GM21447 (cell line): ENCODE data around the gene EPS15.
"Not testable (repeated sequence)": the region's sequence is repeated elsewhere in the genome, so short reads cannot be mapped to it uniquely, and the experiment has no call there.

Experiments
- ATAC-seq: cut with Tn5 transposase; IDR thresholded peaks from one replicate; pipeline ENCODE4 v1.9.1; 2021; ENCODE audit not compliant: unreplicated experiment

Gene EPS15

GRCh38 chr1:51474832-51475620 lies 44.0 kb downstream of the EPS15 start:
- ATAC-seq: not testable (repeated sequence)

DNA sequence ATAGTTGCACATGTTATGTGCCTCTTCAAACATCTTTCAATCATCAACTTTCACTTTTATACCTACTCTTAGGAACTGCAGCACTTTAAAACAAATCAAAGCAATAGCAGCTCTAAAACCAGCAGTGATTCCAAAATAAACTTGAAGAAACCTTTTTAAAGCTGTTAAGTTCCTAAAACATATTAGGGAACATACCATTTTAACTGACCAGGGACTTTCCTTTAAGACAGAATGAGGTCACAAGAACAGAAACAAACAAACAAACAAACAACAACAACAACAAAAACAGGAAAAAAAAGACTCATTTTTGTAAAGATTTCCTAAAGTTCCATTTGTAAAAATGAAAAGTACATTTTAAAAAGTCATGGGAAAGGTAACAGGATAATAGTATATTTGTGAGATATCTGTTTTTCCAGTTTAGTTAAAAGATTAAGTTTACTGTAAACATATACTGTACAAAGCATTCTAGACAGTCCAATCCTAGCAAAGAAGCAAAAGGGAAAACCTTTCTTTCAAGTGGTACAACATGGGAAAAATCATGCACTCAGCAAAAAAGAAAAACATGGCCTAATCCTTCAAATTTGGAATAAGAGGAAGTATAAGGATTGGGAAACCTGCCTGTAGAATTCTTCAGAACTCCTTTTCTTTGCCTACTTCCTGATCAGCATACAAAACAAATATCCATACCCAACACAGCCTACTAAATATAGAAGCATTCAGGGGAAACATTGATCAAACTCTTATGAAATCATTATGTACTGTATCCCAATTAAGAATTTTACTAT lies 45.5 kb downstream of the EPS15 start:
- ATAC-seq: no peak

- no peak for ATAC-seq
Measured at GRCh38 chr1:51472359-51472758, 46.7 kb downstream of the EPS15 start.

- no peak for ATAC-seq
Measured at GRCh38 chr1:51469518-51469917, 49.5 kb downstream of the EPS15 start.

GRCh38 chr1:51464828-51465227 lies 54.2 kb downstream of the EPS15 start:
- no peak for ATAC-seq

DNA sequence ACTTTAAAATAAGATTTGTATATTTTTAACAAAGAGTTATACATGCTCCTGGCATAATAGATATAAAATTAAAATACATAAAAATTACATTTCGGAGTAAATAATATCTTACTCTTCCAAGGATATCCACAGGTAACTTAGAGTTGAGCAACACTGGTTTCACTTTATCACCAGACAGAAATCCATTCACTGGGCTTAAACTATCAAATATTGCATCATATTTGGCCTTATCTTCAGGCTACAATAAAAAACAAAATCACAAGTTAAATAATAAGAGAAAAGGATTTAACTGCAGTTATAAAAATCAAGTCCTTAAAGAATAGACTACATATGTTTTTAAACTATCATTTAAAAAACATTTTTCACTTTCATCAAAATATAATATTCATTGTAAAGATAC lies 55.5 kb downstream of the EPS15 start:
- ATAC-seq: no peak

DNA sequence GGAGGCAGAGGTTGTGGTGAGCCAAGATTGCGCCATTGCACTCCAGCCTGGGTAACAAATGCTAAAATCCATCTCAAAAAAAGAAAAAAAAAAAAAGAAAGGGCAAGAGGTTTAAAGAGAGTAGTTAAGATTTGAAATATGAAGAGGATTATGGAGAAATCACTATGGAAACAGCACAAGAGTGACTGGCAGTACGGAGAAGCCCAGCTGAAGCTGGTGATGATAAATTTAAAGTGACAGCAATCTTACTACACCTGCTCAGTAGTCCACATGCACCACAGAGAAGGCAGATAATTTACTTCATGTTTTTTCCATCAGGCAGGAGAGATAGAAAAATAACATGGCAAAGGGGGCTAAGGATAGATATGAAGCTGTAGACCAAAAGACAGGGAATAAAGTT lies 56.8 kb downstream of the EPS15 start:
- ATAC-seq: not testable (repeated sequence)

- no peak for ATAC-seq
Measured at GRCh38 chr1:51454554-51454953, 64.5 kb downstream of the EPS15 start.

- ATAC-seq: no peak
Measured at GRCh38 chr1:51453010-51453409, 66.1 kb downstream of the EPS15 start.

DNA sequence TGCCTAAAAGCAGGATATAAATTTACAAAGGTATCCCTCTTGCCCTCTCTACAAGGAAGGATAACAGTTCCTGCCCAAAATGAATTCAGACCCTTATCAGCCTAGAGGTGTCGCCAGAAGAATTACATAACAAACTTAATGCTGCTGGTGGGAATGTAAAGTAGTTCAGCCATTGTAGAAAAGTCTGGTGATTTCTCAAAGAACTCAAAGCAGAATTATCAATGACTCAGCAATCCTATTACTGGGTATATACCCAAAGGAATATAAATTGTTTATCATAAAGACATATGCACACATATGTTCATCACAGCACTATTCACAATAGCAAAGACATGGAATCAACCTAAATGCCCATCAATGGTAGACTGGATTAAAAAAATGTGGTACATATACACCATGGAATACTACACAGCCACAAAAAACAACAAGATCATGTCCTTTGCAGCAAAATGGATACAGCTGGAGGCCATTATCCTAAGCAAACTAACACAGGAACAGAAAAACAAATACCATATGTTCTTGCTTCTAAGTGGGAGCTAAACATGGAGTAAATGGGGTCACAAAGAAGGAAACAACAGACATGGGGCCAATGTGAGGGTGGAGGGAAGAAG lies 70.1 kb downstream of the EPS15 start:
- ATAC-seq: not testable (repeated sequence)

- no peak for ATAC-seq
Measured at GRCh38 chr1:51445351-51446090, 73.5 kb downstream of the EPS15 start.

DNA sequence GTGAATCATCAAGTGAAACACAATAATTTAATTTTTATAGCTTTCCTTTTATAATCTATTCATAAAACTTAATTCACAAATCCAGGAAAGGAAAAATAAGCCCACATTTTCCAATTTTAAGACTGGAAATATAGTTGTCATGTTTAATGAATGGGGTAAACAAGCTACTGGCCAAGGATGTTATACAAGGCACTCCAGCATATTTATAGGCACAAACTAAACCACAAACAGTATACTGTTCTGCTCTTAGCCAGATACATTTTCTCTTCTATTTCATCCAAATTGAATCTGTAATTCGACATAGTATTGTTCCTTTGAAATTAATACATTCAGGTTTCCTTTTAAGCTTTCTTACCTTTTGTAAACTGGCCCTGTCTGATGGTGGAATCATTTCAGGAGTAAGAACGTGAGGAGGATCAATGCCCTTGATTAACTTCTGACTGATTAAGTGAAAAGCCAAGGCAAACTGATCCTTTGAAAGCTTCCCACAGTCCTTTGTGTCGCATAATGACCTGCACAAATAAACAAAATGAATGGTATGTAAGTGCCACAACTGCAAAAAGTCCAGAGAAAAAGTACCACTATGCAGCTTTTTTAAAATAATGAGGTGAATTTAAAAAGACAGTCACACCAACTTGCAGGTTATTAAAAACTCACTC lies 74.4 kb downstream of the EPS15 start:
- ATAC-seq: no peak

DNA sequence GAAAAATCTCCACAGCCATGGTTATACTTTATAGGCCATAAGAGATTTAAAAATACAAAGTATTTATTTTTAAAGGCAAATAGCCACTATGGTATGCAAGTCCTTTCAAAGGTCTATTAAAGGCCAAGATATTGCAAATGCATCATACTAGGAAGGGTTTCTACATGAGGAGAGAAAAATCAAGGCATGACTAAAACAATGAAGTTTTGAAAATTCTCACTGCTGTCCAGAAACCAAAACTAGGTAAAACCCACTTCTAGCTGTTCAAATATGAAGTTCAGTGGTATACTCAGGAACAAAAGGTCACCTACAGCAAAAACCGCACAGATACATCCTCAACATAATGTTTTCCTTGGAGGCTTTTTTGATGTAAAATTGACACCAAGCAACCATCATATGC lies 75.0 kb downstream of the EPS15 start:
- no peak for ATAC-seq

- ATAC-seq: no peak
Measured at GRCh38 chr1:51443555-51443954, 75.5 kb downstream of the EPS15 start.

- peak; percentile 42 for ATAC-seq
Measured at GRCh38 chr1:51442616-51443015, 76.5 kb downstream of the EPS15 start.

GRCh38 chr1:51442198-51442597 lies 76.9 kb downstream of the EPS15 start:
- peak; percentile 30 for ATAC-seq

DNA sequence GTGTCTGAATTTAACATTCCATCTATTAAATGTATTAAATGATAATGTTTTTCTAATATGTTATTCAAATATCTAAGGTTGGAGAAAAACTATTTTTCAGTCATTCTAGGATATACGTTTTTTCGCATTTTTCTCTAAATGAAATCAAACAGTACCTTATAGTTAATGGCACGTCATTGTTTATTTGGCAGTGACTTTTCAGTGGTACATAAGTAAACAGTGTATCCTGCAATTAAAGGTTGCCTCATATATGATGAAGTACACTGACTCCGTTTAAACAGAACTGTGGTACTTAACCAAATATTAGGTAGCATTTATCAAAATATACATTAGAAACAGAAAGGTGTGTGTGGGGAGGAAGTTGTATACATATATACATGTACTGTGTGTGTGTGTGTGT lies 79.2 kb downstream of the EPS15 start:
- ATAC-seq: no peak

DNA sequence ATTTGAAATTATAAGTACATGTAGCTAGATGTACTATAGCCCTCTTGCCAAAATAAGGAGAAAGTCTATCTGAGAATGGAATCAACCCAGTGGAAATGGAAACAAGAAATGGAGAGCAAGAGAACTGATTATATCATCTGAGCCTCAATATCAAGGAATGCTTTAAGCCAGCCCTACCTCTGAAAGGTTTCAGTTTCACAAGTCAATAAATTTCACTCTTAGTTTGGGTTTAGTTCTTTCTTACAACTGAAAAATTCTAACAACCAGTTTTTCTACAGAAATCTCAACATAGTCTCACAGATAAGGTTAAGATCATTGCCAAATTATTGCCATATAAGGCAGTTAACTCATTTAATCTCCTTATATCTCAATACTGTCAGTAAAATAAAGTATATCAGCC lies 80.0 kb downstream of the EPS15 start:
- ATAC-seq: no peak

GRCh38 chr1:51437391-51437790 lies 81.7 kb downstream of the EPS15 start:
- ATAC-seq: not testable (repeated sequence)

DNA sequence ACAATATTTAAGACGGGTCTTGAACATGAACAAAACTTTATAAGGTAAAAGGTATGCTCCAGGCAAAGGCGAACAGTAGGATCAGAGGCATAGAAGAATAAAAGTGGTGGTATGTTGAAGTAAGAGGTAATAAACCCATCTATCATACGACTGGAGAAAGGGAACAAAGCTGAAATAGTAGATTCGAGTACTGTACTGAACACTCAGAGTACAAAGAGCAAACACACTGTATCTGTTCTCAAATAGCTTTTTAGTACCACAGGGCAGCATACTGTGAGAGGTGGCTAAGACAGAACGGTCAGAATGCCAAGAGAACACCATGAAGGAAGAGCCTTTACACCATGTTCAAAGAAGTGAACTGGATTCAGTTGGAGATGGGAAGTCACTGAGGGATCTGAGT lies 83.2 kb downstream of the EPS15 start:
- ATAC-seq: no peak
